ENCODE measurements around the gene CFAP77.

DNA sequence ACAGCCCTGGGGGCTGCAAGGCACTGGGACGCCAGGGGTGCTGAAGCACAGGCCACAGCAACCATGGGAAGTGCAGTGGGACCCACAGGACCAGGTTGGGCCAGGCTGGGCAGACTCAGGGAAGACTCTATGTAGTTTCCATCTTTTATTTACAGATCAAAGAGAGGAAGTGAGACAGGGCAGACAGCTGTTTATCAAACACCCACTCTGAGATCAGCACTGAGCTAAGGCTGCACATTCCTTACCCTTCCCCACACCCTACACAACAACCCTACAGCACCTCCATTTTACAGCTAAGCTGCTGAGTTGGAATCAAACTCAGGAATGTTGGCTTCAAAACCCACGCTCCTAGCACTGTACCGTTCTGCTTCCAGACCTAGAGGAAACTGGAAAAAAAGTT, 192.2 kb downstream of the CFAP77 start:
- TF ChIP-seq POLR2A (IDR thresholded peaks at IDR 0.05; ENCODE audit: low read depth, low read length), result no peak
- no peak for TF ChIP-seq TAF1 (IDR thresholded peaks at IDR 0.05; ENCODE audit: borderline replicate concordance, low read depth, low read length)

Data from GM12892 (cell line).